K562 (cell line): ENCODE data around the gene ITGB2. TPM values are rescaled to one million over a fixed set of nuclear protein-coding genes. Genes with fewer than 3 reads are reported as not detected.

ENCODE experiments used
- ATAC-seq: fragments of 200-7000 bp; cut with Tn5 transposase; 3 replicates; pipeline ENCODE4 v1.9.1; 2020; ENCODE audit warnings: moderate library complexity
- BruUV-seq: library from RNA; stranded (reverse); fragments of 400-500 nt; replicated peaks from 2 replicates; lab custom pipeline; 2021; lab: Mats Ljungman, UMichigan
- CTCF ChIA-PET: fragments of 300-600 bp; formaldehyde crosslinking; extraction: SDS; loops from one replicate; lab custom pipeline; 2021; ENCODE audit warnings: low intra/inter-chr PET ratio; lab: Yijun Ruan, JAX
- POLR2A ChIA-PET: fragments of 300-600, 350-650 bp; sonication (Branson Sonifier 250); formaldehyde crosslinking; extraction: SDS; loops from one replicate; lab custom pipeline; 2021; ENCODE audit warnings: antibody characterized with exemption, inconsistent platforms; lab: Yijun Ruan, JAX
- DNase-seq, 4 experiments: peaks; one replicate each; pipeline versions ENCODE4 v3.0.0 to v3.0.0-alpha.2; 2011 to 2018; ENCODE audit warnings: low spot score in 3 of 4, mixed read lengths in 3 of 4; ENCODE audit errors: extremely low read depth in 1 of 4
- FAIRE-seq: peaks from 2 replicates; lab custom pipeline; 2011; peaks lifted over from hg19 to GRCh38; lab: Jason Lieb, UNC
- H2AFZ ChIP-seq: 2 replicates; pipeline ENCODE4 v1.6.0; 2011; ENCODE audit warnings: low read depth, low read length, control low read depth, inconsistent platforms
- H3K27ac ChIP-seq: fragments of 200-600 bp; 3 replicates; pipeline ENCODE4 v1.8.0; 2011; ENCODE audit warnings: low read depth, mild to moderate bottlenecking, control low read depth, inconsistent platforms, low read length, moderate library complexity, mixed read lengths; ENCODE audit errors: extremely low read depth
- H3K27me3 ChIP-seq, 2 experiments: fragments of 300-600 bp in 1 of 2; 2 replicates in 1 of 2; 3 replicates in 1 of 2; pipeline versions ENCODE4 v1.6.0 to v1.8.0; 2011; ENCODE audit warnings: inconsistent platforms in 2 of 2, low read length in 2 of 2, mild to moderate bottlenecking in 1 of 2, mixed read lengths in 1 of 2, moderate library complexity in 1 of 2; ENCODE audit not compliant: control insufficient read depth in 2 of 2, insufficient read depth in 2 of 2
- H3K36me3 ChIP-seq: fragments of 300-600 bp; 3 replicates; pipeline ENCODE4 v1.8.0; 2011; ENCODE audit warnings: mild to moderate bottlenecking, low read length, inconsistent platforms; ENCODE audit not compliant: control insufficient read depth, insufficient read depth
- H3K4me1 ChIP-seq, 2 experiments: fragments of 200-600 bp in 1 of 2; replicated peaks in 1 of 2; 2 replicates in 1 of 2; 3 replicates in 1 of 2; pipeline versions ENCODE4 v1.5.1 to v1.8.0; 2011; ENCODE audit warnings: inconsistent platforms in 2 of 2, low read length in 2 of 2, mild to moderate bottlenecking in 1 of 2, mixed read lengths in 1 of 2, moderate library complexity in 1 of 2; ENCODE audit not compliant: control insufficient read depth in 2 of 2, insufficient read depth in 2 of 2
- H3K4me2 ChIP-seq: 2 replicates; pipeline ENCODE4 v1.6.1; 2011; ENCODE audit warnings: low read length, control low read depth, inconsistent platforms, mixed read lengths; ENCODE audit not compliant: insufficient read depth
- H3K4me3 ChIP-seq: fragments of 200-600 bp; sonication (generic), shearing (Covaris generic); 2 replicates; pipeline ENCODE4 v1.5.1; 2016; ENCODE audit warnings: control low read depth, inconsistent platforms
- H3K79me2 ChIP-seq: fragments of 200-600 bp; 3 replicates; pipeline ENCODE4 v1.8.0; 2011; ENCODE audit warnings: low read length, inconsistent platforms; ENCODE audit not compliant: control insufficient read depth, insufficient read depth
- H3K9ac ChIP-seq, 2 experiments: 2 replicates each; pipeline versions ENCODE4 v1.6.0 to v1.6.1; 2011; ENCODE audit warnings: low read depth in 2 of 2, low read length in 2 of 2, control low read depth in 1 of 2, inconsistent platforms in 1 of 2, mild to moderate bottlenecking in 1 of 2, mixed read lengths in 1 of 2; ENCODE audit not compliant: insufficient read depth in 1 of 2
- H3K9me1 ChIP-seq: one replicate; pipeline ENCODE4 v1.6.0; 2011; ENCODE audit warnings: inconsistent platforms, mild to moderate bottlenecking, low read length, moderate library complexity; ENCODE audit not compliant: control insufficient read depth, insufficient read depth
- H3K9me3 ChIP-seq: replicated peaks from 2 replicates; pipeline ENCODE4 v1.5.1; 2011; ENCODE audit warnings: low read depth, low read length, inconsistent platforms; ENCODE audit not compliant: control insufficient read depth, insufficient read depth
- H4K20me1 ChIP-seq: replicated peaks from 2 replicates; pipeline ENCODE4 v1.6.1; 2011; ENCODE audit warnings: low read length, inconsistent platforms, mixed read lengths; ENCODE audit not compliant: control insufficient read depth, insufficient read depth
- CHCHD3 ChIP-seq: fragments of 250-450 bp; sonication (Bioruptor Pico); IDR thresholded peaks from 2 replicates; pipeline ENCODE4 v2.1.2; 2022; ENCODE audit warnings: mild to moderate bottlenecking
- MCM5 ChIP-seq: fragments of 450-650 bp; IDR thresholded peaks from 2 replicates; pipeline ENCODE4 v1.6.1; 2016; ENCODE audit warnings: low read depth
- MGA ChIP-seq: fragments of 450-650 bp; IDR thresholded peaks from 2 replicates; pipeline ENCODE4 v1.6.1; 2016; ENCODE audit warnings: mild to moderate bottlenecking, moderate library complexity
- MLX ChIP-seq, 2 experiments: fragments of 450-650 bp in 1 of 2; sonication (generic) in 1 of 2; formaldehyde crosslinking; conservative IDR thresholded peaks; 2 replicates each; pipeline versions ENCODE4 v1.4.0 to v1.8.1; 2020 to 2022; ENCODE audit warnings: mild to moderate bottlenecking in 1 of 2, missing genetic modification reagents in 1 of 2
- MTA3 ChIP-seq: fragments of 450-650 bp; formaldehyde crosslinking; IDR thresholded peaks from 2 replicates; pipeline ENCODE4 v1.6.1; 2017; ENCODE audit warnings: mild to moderate bottlenecking, borderline replicate concordance
- PCBP1 ChIP-seq: fragments of 200-400 bp; formaldehyde crosslinking; IDR thresholded peaks from 2 replicates; pipeline ENCODE4 v1.6.1; 2018; ENCODE audit warnings: mild to moderate bottlenecking, low read depth, low read length; ENCODE audit not compliant: poor library complexity, severe bottlenecking
- ZBTB17 ChIP-seq: fragments of 450-650 bp; formaldehyde crosslinking; IDR thresholded peaks from 2 replicates; pipeline ENCODE4 v1.4.0; 2020; ENCODE audit warnings: mild to moderate bottlenecking
- ZNF263 ChIP-seq: sonication (generic); formaldehyde crosslinking; IDR thresholded peaks from 2 replicates; pipeline ENCODE4 v1.8.0; 2022; ENCODE audit warnings: mild to moderate bottlenecking, missing genetic modification reagents, borderline replicate concordance
- ZNF717 ChIP-seq: fragments of 250-450 bp; sonication (Bioruptor Pico); IDR thresholded peaks from 2 replicates; pipeline ENCODE4 v1.5.0; 2021
- WGBS: fragments of 100-300 bp; shearing (Covaris generic); methylation state at CpG from one replicate; pipeline ENCODE4 v1.1.6; 2016; ENCODE audit warnings: low coverage, mixed read lengths; ENCODE audit not compliant: insufficient coverage; ENCODE audit errors: missing lambda C conversion rate; 5-methylcytosine and 5-hydroxymethylcytosine counted together
- in situ Hi-C: fragments of 300-500 bp; cut with MboI; formaldehyde crosslinking; loops from 4 replicates; pipeline ENCODE4 v1.15.0; 2018; ENCODE audit warnings: inconsistent platforms, mixed read lengths
- intact Hi-C: fragments of 100-400 bp; cut with micrococcal nuclease; formaldehyde crosslinking; loops from 2 replicates; pipeline ENCODE4 v1.14.2; 2022
- polyA plus RNA-seq, 8 experiments: library from polyadenylated mRNA; depleted of rRNA in 4 of 8; stranded (reverse) in 5 of 8; unstranded in 3 of 8; fragments of >200 nt; fragmentation: Nextera tagmentation in 2 of 8; fragmentation: Illumina TruSeq in 1 of 8; extraction: Ambion mirVana in 2 of 8; extraction: Trizol in 1 of 8; gene quantifications; 2 replicates each; pipeline versions ENCODE4 v1.2.1 to v1.2.3, GENCODE V29; 2011 to 2014; ENCODE audit warnings: inconsistent platforms in 1 of 8, missing spikeins in 1 of 8
- total RNA-seq, 7 experiments: library from RNA; depleted of rRNA in 6 of 7; stranded (reverse); fragments of >200 nt in 6 of 7; fragmentation: Illumina TruSeq in 2 of 7; extraction: Trizol in 2 of 7; gene quantifications; 2 replicates each; pipeline versions ENCODE4 v1.2.1 to v1.2.3, GENCODE V29; 2011 to 2021; ENCODE audit warnings: low replicate concordance in 1 of 7

Gene ITGB2
- total and polyA plus RNA-seq, 9 of the 15 experiments (the other 6 are each of a cell fraction or from before 2014, with no cell fraction given) = 0.07 to 1.3 (median 0.51) TPM; not detected in 2

DNA sequence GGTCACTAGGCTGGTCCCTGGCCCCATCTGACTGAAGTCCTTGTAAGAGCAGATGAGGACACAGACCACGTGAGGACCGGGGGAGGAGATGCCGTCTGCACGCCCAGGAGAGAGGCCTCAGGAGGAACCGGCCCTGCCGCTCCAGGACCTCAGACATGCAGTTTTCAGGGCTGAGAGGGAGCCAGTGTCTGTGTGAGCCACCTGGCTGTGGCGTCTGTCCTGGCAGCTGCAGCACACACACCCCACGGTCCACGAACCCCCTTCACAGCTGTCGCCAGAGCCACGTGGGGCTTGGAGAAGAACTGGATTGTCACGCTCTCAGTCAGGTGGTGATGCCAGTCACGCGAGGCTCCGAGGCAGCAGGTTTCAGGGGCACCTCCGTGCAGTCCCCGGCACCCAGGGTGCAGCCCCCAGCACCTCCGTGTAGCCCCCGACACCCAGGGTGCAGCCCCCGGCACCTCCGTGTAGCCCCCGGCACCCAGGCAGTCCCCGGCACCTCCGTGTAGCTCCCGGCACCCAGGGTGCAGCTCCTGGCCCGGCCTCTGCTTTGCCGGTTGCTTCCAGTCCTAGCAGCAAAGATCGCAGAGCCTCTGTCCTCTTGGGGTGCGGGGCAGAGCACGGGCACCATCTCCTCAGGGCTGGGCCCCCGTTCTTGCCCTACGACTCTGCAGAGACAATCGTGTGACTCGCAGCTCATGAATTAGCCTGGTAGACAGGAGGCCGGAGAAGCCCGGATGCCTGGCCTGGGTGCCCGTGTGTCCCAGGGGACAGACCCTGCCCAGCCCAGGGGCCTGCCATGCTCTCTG, 83.8 kb downstream of the ITGB2 start:
- ChIA-PET POLR2A (interaction anchor here (0.6 to 1.0 kb wide), 3 partner anchors 14 to 35 kb away, joined by 3 read pairs; partner anchors contain the start of gene UBE2G2), CTCF (no interaction called here)
- in situ Hi-C loops = no loop called here
- no peaks in the 10 kb centered on the region for H3K9me1 ChIP-seq
- H3K27me3 ChIP-seq = peaks cover 7 to 23% of the 10 kb centered on the region in 2 experiments; a peak in 4 of 5 replicates
- peaks cover 21 to 48% of the 10 kb centered on the region in 2 experiments for H3K4me1 ChIP-seq
- no peaks in the 10 kb centered on the region for H3K9me3 ChIP-seq
- H3K27ac ChIP-seq = no peak overlapping the region; the same call in 2 of the 3 replicates
- DNase-seq (peak; percentile 47 to 82 (median 64)), FAIRE-seq (peak; percentile 85), ATAC-seq (peak; percentile 87)
- BruUV-seq = no TSS peak
- H4K20me1 ChIP-seq = peaks cover 5% of the 10 kb centered on the region; the same call in 1 of the 2 replicates
- 41% methylated on average over 32 of the region's 37 CpGs for WGBS
- peak overlapping the region; percentile 43; the same call in 1 of the 2 replicates for H3K4me2 ChIP-seq
- no peak overlapping the region for H3K4me3 ChIP-seq
- peak overlapping the region; percentile 64 for H2AFZ ChIP-seq
- no peaks in the 10 kb centered on the region for H3K79me2 ChIP-seq
- no peaks in the 10 kb centered on the region for H3K36me3 ChIP-seq
- peak overlapping the region in 1 of 2 experiments; percentile 62; a peak in 2 of 4 replicates for H3K9ac ChIP-seq
- intact Hi-C loops = loop anchor here (10.0 kb wide), 1 partner anchor 792 kb away; no protein-coding TSS in a partner anchor
- no peak for TF ChIP-seq ZBTB17 (CRISPR knock-in tag)
- TF ChIP-seq MLX (CRISPR knock-in tag; conservative IDR thresholded peaks at IDR 0.05) = no peak
- no peak for TF ChIP-seq ZNF263 (CRISPR knock-in tag)
- no peak for TF ChIP-seq CHCHD3 (CRISPR knock-in tag)
- TF ChIP-seq MTA3 = no peak
- no peak for TF ChIP-seq MCM5
- TF ChIP-seq ZNF717 = no peak
- no peak for TF ChIP-seq PCBP1
- peak; percentile 88 for TF ChIP-seq MGA
